Smooth muscle cell (in vitro differentiated cells): Measurements from ENCODE around the gene AP5B1. TPM values are rescaled to one million over a fixed set of nuclear protein-coding genes. Genes with fewer than 3 reads are reported as not detected.

Experiments used
- DNase-seq: peaks from one replicate; lab custom pipeline; 2025; ENCODE audit not compliant: unreplicated experiment; lab: John Stamatoyannopoulos, UW
- H2AFZ ChIP-seq: fragments of 200-600 bp; sonication (generic); 2 replicates; pipeline ENCODE4 v1.6.0; 2016; ENCODE audit warnings: antibody characterized with exemption, low read depth, mild to moderate bottlenecking
- H3F3A ChIP-seq: fragments of 200-600 bp; sonication (generic); 2 replicates; pipeline ENCODE4 v1.6.0; 2017; ENCODE audit warnings: antibody characterized with exemption, low read depth
- H3K27ac ChIP-seq: fragments of 200-600 bp; sonication (generic); 2 replicates; pipeline ENCODE4 v1.5.1; 2016; ENCODE audit warnings: low read depth, mild to moderate bottlenecking
- H3K27me3 ChIP-seq: fragments of 200-600 bp; sonication (generic); 2 replicates; pipeline ENCODE4 v1.6.1; 2016; ENCODE audit warnings: low read depth, mild to moderate bottlenecking
- H3K36me3 ChIP-seq: fragments of 200-600 bp; sonication (generic); 2 replicates; pipeline ENCODE4 v1.5.1; 2016; ENCODE audit warnings: low read depth
- H3K4me1 ChIP-seq: fragments of 200-600 bp; sonication (generic); 2 replicates; pipeline ENCODE4 v1.5.1; 2016; ENCODE audit warnings: low read depth
- H3K4me2 ChIP-seq: fragments of 200-600 bp; sonication (generic); 2 replicates; pipeline ENCODE4 v1.6.0; 2016; ENCODE audit warnings: mild to moderate bottlenecking
- H3K4me3 ChIP-seq: fragments of 200-600 bp; sonication (generic); 2 replicates; pipeline ENCODE4 v1.5.1; 2016; ENCODE audit warnings: mild to moderate bottlenecking
- H3K79me2 ChIP-seq: fragments of 200-600 bp; sonication (generic); 2 replicates; pipeline ENCODE4 v1.6.0; 2016; ENCODE audit warnings: low read depth, mild to moderate bottlenecking
- H3K9ac ChIP-seq: fragments of 200-600 bp; sonication (generic); 2 replicates; pipeline ENCODE4 v1.6.0; 2016; ENCODE audit warnings: low read depth
- H3K9me3 ChIP-seq: fragments of 200-600 bp; sonication (generic); replicated peaks from 2 replicates; pipeline ENCODE4 v1.5.1; 2016; ENCODE audit warnings: low read depth
- H4K20me1 ChIP-seq: fragments of 200-600 bp; sonication (generic); 2 replicates; pipeline ENCODE4 v1.6.0; 2016; ENCODE audit warnings: low read depth
- whole genome bisulfite sequencing: methylation state at CpG from one replicate; pipeline ENCODE4 v1.1.7; 2016; ENCODE audit warnings: low lambda C conversion rate; 5-methylcytosine and 5-hydroxymethylcytosine counted together
- polyA plus RNA-seq: library from polyadenylated mRNA; unstranded; fragments of >200 nt; fragmentation: Nextera tagmentation; extraction: Ambion mirVana; gene quantifications from 2 replicates; pipeline ENCODE4 v1.2.1, GENCODE V29; 2016
- total RNA-seq: library from RNA; depleted of rRNA; stranded (reverse); fragments of >200 nt; gene quantifications from 2 replicates; pipeline ENCODE4 v1.2.3, GENCODE V29; 2014
- TF ChIP-seq, protein P1 (sequence below): fragments of 200-600 bp; sonication (generic); IDR thresholded peaks from 2 replicates; pipeline ENCODE4 v1.5.1; 2017; ENCODE audit warnings: borderline replicate concordance, mild to moderate bottlenecking, antibody characterized with exemption; ENCODE audit not compliant: insufficient read depth, poor library complexity, severe bottlenecking

AP5B1 gene, protein sequence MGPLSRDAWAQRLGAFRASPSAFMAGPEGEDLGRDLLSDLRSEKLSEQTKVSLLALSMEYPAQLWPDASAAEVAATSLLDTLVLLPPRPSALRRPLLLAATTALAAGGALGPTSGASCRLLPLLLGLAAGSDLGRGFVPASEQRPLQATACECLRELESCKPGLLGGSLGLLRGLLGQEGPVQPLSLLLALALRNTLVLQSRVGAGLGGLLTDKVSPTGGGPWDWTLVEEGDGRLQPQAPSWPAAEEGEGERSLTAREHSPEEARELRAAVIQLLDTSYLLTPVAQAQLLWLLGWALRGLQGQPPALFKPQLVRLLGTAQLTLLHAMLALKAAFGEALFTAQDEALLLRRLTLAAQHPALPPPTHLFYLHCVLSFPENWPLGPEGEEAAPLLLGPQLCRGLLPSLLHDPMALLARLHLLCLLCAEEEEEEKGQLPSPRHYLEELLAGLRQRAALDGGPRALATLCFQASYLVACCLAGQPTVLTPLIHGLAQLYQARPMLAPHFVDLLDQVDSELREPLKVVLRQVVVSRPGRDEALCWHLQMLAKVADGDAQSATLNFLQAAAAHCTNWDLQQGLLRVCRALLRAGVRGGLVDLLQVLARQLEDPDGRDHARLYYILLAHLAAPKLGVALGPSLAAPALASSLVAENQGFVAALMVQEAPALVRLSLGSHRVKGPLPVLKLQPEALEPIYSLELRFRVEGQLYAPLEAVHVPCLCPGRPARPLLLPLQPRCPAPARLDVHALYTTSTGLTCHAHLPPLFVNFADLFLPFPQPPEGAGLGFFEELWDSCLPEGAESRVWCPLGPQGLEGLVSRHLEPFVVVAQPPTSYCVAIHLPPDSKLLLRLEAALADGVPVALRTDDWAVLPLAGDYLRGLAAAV
- 5.4 and 6.2 TPM in 2 replicates for total RNA-seq
- polyA plus RNA-seq, result 7.7 and 11.6 TPM in 2 replicates

DNA sequence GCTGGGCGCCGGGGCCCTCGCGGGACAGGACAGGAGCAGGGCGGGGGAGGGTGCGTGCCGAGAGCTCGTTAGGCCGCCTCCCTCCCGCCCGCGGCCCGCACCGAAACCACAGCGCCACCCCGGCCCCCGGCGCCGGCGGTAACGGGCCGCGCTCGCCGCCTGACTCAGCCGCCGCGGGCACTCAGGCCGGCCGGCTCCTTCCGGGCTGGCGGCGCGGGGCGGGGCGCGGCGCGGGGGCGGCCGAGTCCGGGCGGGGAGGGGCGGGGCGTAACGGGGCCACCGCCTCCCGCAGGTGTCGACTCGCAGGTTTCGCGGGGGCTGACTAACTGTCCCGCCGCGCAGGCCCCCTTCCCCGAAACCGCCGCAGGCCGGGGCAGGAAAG, at the start of gene AP5B1:
AP5B1 (minus strand) TSS at position 207 of the 382 bp plus-strand sequence. CDS start 385 bp downstream, outside the sequence.
- Histone ChIP-seq H3K27ac (peak within 1 kb of the TSS; percentile 88), H3K36me3 (no peaks in the 10 kb centered on the region), H3K4me2 (peak within 1 kb of the TSS; percentile 99), H4K20me1 (peaks cover 37% of the 10 kb centered on the region), H3K27me3 (peaks cover 15% of the 10 kb centered on the region), H3F3A (peaks cover 12% of the 10 kb centered on the region), H3K79me2 (no peaks in the 10 kb centered on the region), H3K4me3 (peak within 1 kb of the TSS; percentile 85), H3K9ac (peak within 1 kb of the TSS; percentile 98), H2AFZ (peak within 1 kb of the TSS; percentile 90), H3K9me3 (no peaks in the 10 kb centered on the region), H3K4me1 (no peaks in the 10 kb centered on the region)
- DNase-seq, result no peak
- WGBS, result 0% methylated on average over 7 of the region's 59 CpGs
- TF ChIP-seq, protein P1, sequence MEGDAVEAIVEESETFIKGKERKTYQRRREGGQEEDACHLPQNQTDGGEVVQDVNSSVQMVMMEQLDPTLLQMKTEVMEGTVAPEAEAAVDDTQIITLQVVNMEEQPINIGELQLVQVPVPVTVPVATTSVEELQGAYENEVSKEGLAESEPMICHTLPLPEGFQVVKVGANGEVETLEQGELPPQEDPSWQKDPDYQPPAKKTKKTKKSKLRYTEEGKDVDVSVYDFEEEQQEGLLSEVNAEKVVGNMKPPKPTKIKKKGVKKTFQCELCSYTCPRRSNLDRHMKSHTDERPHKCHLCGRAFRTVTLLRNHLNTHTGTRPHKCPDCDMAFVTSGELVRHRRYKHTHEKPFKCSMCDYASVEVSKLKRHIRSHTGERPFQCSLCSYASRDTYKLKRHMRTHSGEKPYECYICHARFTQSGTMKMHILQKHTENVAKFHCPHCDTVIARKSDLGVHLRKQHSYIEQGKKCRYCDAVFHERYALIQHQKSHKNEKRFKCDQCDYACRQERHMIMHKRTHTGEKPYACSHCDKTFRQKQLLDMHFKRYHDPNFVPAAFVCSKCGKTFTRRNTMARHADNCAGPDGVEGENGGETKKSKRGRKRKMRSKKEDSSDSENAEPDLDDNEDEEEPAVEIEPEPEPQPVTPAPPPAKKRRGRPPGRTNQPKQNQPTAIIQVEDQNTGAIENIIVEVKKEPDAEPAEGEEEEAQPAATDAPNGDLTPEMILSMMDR, result no peak

DNA sequence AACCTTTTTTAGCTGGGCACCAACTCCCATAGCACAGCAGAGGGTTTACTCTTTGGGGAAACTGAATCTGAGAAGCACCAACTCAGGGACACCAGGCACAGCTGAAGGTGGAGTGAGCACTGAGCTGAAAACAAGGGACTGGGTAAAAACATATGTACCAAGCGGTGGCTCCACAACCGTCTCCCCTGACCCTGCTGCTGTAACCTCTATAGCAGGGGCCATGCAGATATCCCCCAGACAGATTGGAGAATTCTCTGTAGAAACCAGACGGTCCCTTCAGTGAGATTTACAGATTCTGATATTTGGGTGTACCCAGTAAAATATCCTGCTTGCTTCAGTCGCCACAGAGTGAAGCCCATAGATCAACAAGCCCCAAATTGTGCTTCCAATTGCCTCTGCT, 48.7 kb upstream of the AP5B1 start:
- Histone ChIP-seq H4K20me1 (no peaks in the 10 kb centered on the region), H3K27me3 (no peaks in the 10 kb centered on the region), H3K36me3 (no peaks in the 10 kb centered on the region), H2AFZ (no peak overlapping the region), H3K4me3 (no peak overlapping the region), H3K9me3 (no peaks in the 10 kb centered on the region), H3K4me2 (no peak overlapping the region), H3K27ac (no peak overlapping the region), H3K9ac (no peak overlapping the region), H3K4me1 (peaks cover 13% of the 10 kb centered on the region), H3F3A (no peaks in the 10 kb centered on the region), H3K79me2 (no peaks in the 10 kb centered on the region)
- TF ChIP-seq, protein P1, result no peak
- no peak for DNase-seq
- WGBS, result 76% methylated on average over 4 of the region's 4 CpGs

DNA sequence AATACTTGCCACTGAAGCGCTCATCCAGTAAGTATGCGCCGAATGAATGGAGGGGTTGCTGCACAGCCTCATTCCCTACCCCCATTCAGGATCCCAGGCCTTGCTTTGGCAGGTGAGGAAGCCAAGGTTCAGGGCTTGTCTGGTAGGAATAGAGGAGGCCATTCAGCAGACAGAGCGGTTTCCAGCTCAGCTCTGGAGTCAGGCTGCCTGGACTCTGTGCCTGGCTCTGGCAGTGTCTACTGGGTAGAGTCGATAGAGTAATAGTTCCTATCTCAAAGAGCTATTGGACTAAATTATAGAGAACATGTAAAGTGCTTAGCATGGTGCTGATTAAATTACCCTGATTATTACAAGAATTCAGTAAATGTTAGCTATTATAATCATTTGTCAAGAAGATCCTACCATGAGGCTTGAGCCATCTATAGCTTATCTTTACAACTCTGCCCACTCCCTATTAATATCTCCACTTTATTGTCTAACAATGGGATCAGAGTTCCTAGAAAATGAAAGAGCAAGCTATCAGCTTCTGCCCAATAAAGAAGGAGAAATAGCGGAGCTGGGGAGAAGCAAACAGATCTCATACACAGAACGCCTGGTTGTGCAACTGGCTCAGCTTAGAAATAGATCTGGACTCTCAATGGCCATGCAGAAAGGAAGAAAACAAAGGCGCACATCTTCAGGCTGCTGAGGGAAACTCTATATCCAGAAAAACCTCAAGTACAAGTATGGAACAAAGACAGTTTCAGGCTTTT, 46.4 kb upstream of the AP5B1 start:
- no peaks in the 10 kb centered on the region for H3K36me3 ChIP-seq
- no peak overlapping the region for H3K9ac ChIP-seq
- no peaks in the 10 kb centered on the region for H3K27me3 ChIP-seq
- TF ChIP-seq, protein P1, result no peak
- no peak for DNase-seq
- H4K20me1 ChIP-seq, result no peaks in the 10 kb centered on the region
- no peaks in the 10 kb centered on the region for H3K4me1 ChIP-seq
- H3K4me2 ChIP-seq, result no peak overlapping the region
- no peaks in the 10 kb centered on the region for H3K79me2 ChIP-seq
- no peak overlapping the region for H3K27ac ChIP-seq
- no peak overlapping the region for H2AFZ ChIP-seq
- H3K9me3 ChIP-seq, result no peaks in the 10 kb centered on the region
- 80% methylated on average over 8 of the region's 8 CpGs for WGBS
- H3K4me3 ChIP-seq, result no peak overlapping the region
- H3F3A ChIP-seq, result no peaks in the 10 kb centered on the region
